ENCODE data around the gene ESYT1.
A peak's percentile ranks its signal among the peaks of the same experiment; 100 is the strongest.

DNA sequence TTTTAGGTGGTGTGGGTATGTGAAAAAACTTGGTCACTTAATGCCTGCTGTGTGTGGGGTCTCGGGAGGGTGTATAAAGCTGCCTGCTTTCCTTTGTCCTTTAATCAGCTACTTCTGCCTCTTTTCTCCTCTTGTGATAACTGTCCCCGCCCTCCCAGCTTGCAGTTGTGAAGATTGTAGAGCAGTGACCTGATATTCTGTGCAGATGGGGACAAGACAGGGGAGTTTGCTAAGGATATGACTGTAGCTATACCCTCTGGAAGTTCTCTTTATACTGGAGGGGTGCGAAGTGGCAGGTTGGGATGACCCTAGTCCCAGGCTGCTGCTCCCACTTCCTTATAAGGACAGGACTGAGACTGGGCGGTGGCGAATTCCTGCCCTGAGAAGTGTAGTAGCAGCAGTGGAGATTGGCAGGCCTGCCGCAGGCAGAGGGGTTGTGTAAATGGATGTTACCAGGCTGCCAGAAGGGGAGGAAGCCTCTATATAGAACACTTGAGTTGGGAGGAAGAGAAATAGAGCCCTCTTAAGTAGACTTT, 30.9 kb downstream of the ESYT1 start:
- TF ChIP-seq, protein P1, sequence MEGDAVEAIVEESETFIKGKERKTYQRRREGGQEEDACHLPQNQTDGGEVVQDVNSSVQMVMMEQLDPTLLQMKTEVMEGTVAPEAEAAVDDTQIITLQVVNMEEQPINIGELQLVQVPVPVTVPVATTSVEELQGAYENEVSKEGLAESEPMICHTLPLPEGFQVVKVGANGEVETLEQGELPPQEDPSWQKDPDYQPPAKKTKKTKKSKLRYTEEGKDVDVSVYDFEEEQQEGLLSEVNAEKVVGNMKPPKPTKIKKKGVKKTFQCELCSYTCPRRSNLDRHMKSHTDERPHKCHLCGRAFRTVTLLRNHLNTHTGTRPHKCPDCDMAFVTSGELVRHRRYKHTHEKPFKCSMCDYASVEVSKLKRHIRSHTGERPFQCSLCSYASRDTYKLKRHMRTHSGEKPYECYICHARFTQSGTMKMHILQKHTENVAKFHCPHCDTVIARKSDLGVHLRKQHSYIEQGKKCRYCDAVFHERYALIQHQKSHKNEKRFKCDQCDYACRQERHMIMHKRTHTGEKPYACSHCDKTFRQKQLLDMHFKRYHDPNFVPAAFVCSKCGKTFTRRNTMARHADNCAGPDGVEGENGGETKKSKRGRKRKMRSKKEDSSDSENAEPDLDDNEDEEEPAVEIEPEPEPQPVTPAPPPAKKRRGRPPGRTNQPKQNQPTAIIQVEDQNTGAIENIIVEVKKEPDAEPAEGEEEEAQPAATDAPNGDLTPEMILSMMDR (IDR thresholded peaks at IDR 0.05) = no peak
- peak; percentile 61 to 74 for TF ChIP-seq POLR2A (IDR thresholded peaks at IDR 0.05)

All from Peyer's patch (tissue), 4 donors.